GM12878 (cell line): ENCODE data around the gene SLC6A8. TPM values are rescaled to one million over a fixed set of nuclear protein-coding genes. Genes with fewer than 3 reads are reported as not detected.

ENCODE experiments used
- ATAC-seq: fragments of 200-7000 bp; cut with Tn5 transposase; 3 replicates; pipeline ENCODE4 v1.9.1; 2020; ENCODE audit warnings: mild to moderate bottlenecking, moderate library complexity
- BruUV-seq: library from RNA; stranded (reverse); fragments of 400-500 nt; replicated peaks from 2 replicates; lab custom pipeline; 2021; lab: Mats Ljungman, UMichigan
- CTCF ChIA-PET: fragments of 300-600 bp; sonication (Branson Sonifier 250); formaldehyde crosslinking; extraction: SDS; loops from one replicate; lab custom pipeline; 2021; ENCODE audit warnings: inconsistent platforms; lab: Yijun Ruan, JAX
- POLR2A ChIA-PET: fragments of 350-600 bp; formaldehyde crosslinking; extraction: SDS; loops from one replicate; lab custom pipeline; 2021; ENCODE audit warnings: inconsistent platforms; lab: Charles Lee
- RAD21 ChIA-PET: fragments of 300-600 bp; sonication (Branson Sonifier 250); formaldehyde crosslinking; loops from one replicate; lab custom pipeline; 2023; ENCODE audit warnings: antibody characterized with exemption; ENCODE audit not compliant: unreplicated experiment; lab: Charles Lee
- SMC1A ChIA-PET: fragments of 300-600 bp; sonication (Branson Sonifier 250); formaldehyde crosslinking; loops from one replicate; lab custom pipeline; 2023; ENCODE audit not compliant: unreplicated experiment, uncharacterized antibody; lab: Charles Lee
- DNase-seq: peaks from one replicate; pipeline ENCODE4 v3.0.0-alpha.2; 2011; ENCODE audit warnings: low read depth, low spot score
- FAIRE-seq: peaks from 3 replicates; lab custom pipeline; 2011; peaks lifted over from hg19 to GRCh38; lab: Jason Lieb, UNC
- H2AFZ ChIP-seq: 2 replicates; pipeline ENCODE4 v1.6.0; 2011; ENCODE audit warnings: low read depth, low read length, control low read depth; ENCODE audit not compliant: control insufficient read depth
- H3K27ac ChIP-seq: 2 replicates; pipeline ENCODE4 v1.5.1; 2011; ENCODE audit warnings: control low read depth; ENCODE audit not compliant: control insufficient read depth, insufficient read depth
- H3K27me3 ChIP-seq, 2 experiments: replicated peaks in 1 of 2; 2 replicates each; pipeline versions ENCODE4 v1.6.0 to v1.6.1; 2011; ENCODE audit warnings: low read length in 1 of 2; ENCODE audit not compliant: control insufficient read depth in 2 of 2, insufficient read depth in 2 of 2
- H3K36me3 ChIP-seq, 2 experiments: 2 replicates each; pipeline ENCODE4 v1.5.1; 2011; ENCODE audit warnings: low read length in 1 of 2; ENCODE audit not compliant: control insufficient read depth in 2 of 2, insufficient read depth in 2 of 2
- H3K4me1 ChIP-seq: 2 replicates; pipeline ENCODE4 v1.6.1; 2011; ENCODE audit warnings: mild to moderate bottlenecking, low read length, moderate library complexity, mixed read lengths; ENCODE audit not compliant: control insufficient read depth, insufficient read depth
- H3K4me2 ChIP-seq: 2 replicates; pipeline ENCODE4 v1.6.0; 2011; ENCODE audit warnings: control low read depth; ENCODE audit not compliant: control insufficient read depth, insufficient read depth
- H3K4me3 ChIP-seq: fragments of 200-600 bp; sonication (generic); 2 replicates; pipeline ENCODE4 v1.5.1; 2016
- H3K79me2 ChIP-seq: 2 replicates; pipeline ENCODE4 v1.6.0; 2011; ENCODE audit warnings: low read length; ENCODE audit not compliant: control insufficient read depth, insufficient read depth
- H3K9ac ChIP-seq: 2 replicates; pipeline ENCODE4 v1.8.0; 2011; ENCODE audit warnings: low read length, control low read depth, mixed read lengths; ENCODE audit not compliant: control insufficient read depth, insufficient read depth
- H3K9me3 ChIP-seq: replicated peaks from 3 replicates; pipeline ENCODE4 v1.5.1; 2011; ENCODE audit warnings: mild to moderate bottlenecking, low read length; ENCODE audit not compliant: control insufficient read depth, insufficient read depth
- H4K20me1 ChIP-seq: 2 replicates; pipeline ENCODE4 v1.6.0; 2011; ENCODE audit not compliant: control insufficient read depth, insufficient read depth
- CBFB ChIP-seq: IDR thresholded peaks from 2 replicates; pipeline ENCODE4 v1.6.1; 2016; ENCODE audit warnings: antibody characterized with exemption, low read depth
- FOS ChIP-seq: IDR thresholded peaks from 3 replicates; pipeline ENCODE4 v1.6.1; 2011; ENCODE audit warnings: borderline replicate concordance; ENCODE audit not compliant: insufficient read length; ENCODE audit errors: extremely low read depth
- HDAC2 ChIP-seq: fragments of 200-600 bp; sonication (generic); IDR thresholded peaks from 2 replicates; pipeline ENCODE4 v1.6.1; 2017
- IKZF1 ChIP-seq: fragments of 450-650 bp; conservative IDR thresholded peaks from 2 replicates; pipeline ENCODE4 v1.6.1; 2017; ENCODE audit warnings: antibody characterized with exemption, mild to moderate bottlenecking
- JUNB ChIP-seq: IDR thresholded peaks from 2 replicates; pipeline ENCODE4 v1.6.1; 2016; ENCODE audit warnings: antibody characterized with exemption, mild to moderate bottlenecking
- KLF5 ChIP-seq: fragments of 450-650 bp; IDR thresholded peaks from 2 replicates; pipeline ENCODE4 v1.6.1; 2014; ENCODE audit warnings: mild to moderate bottlenecking; ENCODE audit not compliant: partially characterized antibody
- PBX3 ChIP-seq: IDR thresholded peaks from 2 replicates; pipeline ENCODE4 v1.6.1; 2011; ENCODE audit warnings: mild to moderate bottlenecking, low read depth, low read length, moderate library complexity; ENCODE audit not compliant: insufficient replicate concordance
- RB1 ChIP-seq: fragments of 450-650 bp; formaldehyde crosslinking; IDR thresholded peaks from 2 replicates; pipeline ENCODE4 v1.6.1; 2017; ENCODE audit warnings: mild to moderate bottlenecking, borderline replicate concordance
- RELB ChIP-seq: fragments of 450-650 bp; IDR thresholded peaks from 2 replicates; pipeline ENCODE4 v1.6.1; 2017; ENCODE audit warnings: low read depth, mild to moderate bottlenecking, moderate library complexity
- RUNX3 ChIP-seq: IDR thresholded peaks from 2 replicates; pipeline ENCODE4 v1.6.1; 2012; ENCODE audit warnings: low read length, inconsistent platforms
- SKIL ChIP-seq: fragments of 450-650 bp; IDR thresholded peaks from 2 replicates; pipeline ENCODE4 v1.6.1; 2017; ENCODE audit warnings: mild to moderate bottlenecking, low read depth, inconsistent platforms; ENCODE audit not compliant: poor library complexity, severe bottlenecking
- SMARCA5 ChIP-seq: fragments of 450-650 bp; IDR thresholded peaks from 2 replicates; pipeline ENCODE4 v1.6.1; 2017; ENCODE audit warnings: mild to moderate bottlenecking
- SREBF2 ChIP-seq: IDR thresholded peaks from 2 replicates; pipeline ENCODE4 v1.6.1; 2012; ENCODE audit warnings: mild to moderate bottlenecking, low read length
- STAT3 ChIP-seq: IDR thresholded peaks from 2 replicates; pipeline ENCODE4 v1.6.1; 2011; ENCODE audit warnings: low read depth, low read length, improper control_type of control experiment
- SUPT20H ChIP-seq: IDR thresholded peaks from 2 replicates; pipeline ENCODE4 v1.6.1; 2011; ENCODE audit warnings: low read depth, mild to moderate bottlenecking, low read length, moderate library complexity, borderline replicate concordance; ENCODE audit not compliant: control insufficient read depth
- ZNF207 ChIP-seq: fragments of 450-650 bp; IDR thresholded peaks from 2 replicates; pipeline ENCODE4 v1.6.1; 2014; ENCODE audit warnings: antibody characterized with exemption, mild to moderate bottlenecking, borderline replicate concordance
- ZNF384 ChIP-seq: IDR thresholded peaks from 2 replicates; pipeline ENCODE4 v1.6.1; 2012; ENCODE audit warnings: low read depth, mild to moderate bottlenecking, low read length, improper control_type of control experiment, borderline replicate concordance
- ZSCAN29 ChIP-seq: fragments of 450-650 bp; IDR thresholded peaks from 2 replicates; pipeline ENCODE4 v1.6.1; 2017; ENCODE audit warnings: mild to moderate bottlenecking, moderate library complexity
- WGBS: methylation state at CpG from one replicate; pipeline ENCODE4 v1.1.6; 2016; ENCODE audit warnings: low lambda C conversion rate; ENCODE audit not compliant: insufficient replicate concordance, insufficient coverage; ENCODE audit errors: missing lambda C conversion rate; 5-methylcytosine and 5-hydroxymethylcytosine counted together
- in situ Hi-C: fragments of 300-500 bp; cut with MboI; formaldehyde crosslinking; loops from 9 replicates; pipeline ENCODE4 v1.14.3; 2018; ENCODE audit warnings: mixed read lengths
- intact Hi-C: fragments of 100-400 bp; cut with micrococcal nuclease; formaldehyde crosslinking; loops from one replicate; pipeline ENCODE4 v1.14.2; 2022; ENCODE audit not compliant: unreplicated experiment
- polyA plus RNA-seq, 11 experiments: library from polyadenylated mRNA; depleted of rRNA in 4 of 11; unstranded in 6 of 11; stranded (reverse) in 5 of 11; fragments of >200 nt; fragmentation: Nextera tagmentation in 4 of 11; fragmentation: Illumina TruSeq in 1 of 11; extraction: Ambion mirVana in 4 of 11; extraction: Trizol in 1 of 11; gene quantifications; 1 replicate in 1 of 11; 2 replicates in 10 of 11; pipeline versions ENCODE4 v1.2.1 to v1.2.3, GENCODE V29; 2011 to 2016; ENCODE audit warnings: inconsistent platforms in 2 of 11, missing spikeins in 2 of 11, low read depth in 1 of 11
- total RNA-seq, 4 experiments: library from RNA; depleted of rRNA in 3 of 4; stranded (reverse); fragments of >200 nt in 3 of 4; fragmentation: Illumina TruSeq in 1 of 4; extraction: Trizol in 1 of 4; gene quantifications; 2 replicates each; pipeline versions ENCODE4 v1.2.1 to v1.2.3, GENCODE V29; 2013 to 2021

The SLC6A8 gene
- total and polyA plus RNA-seq, 10 of the 15 experiments (the other 5 are each of a cell fraction or from before 2014, with no cell fraction given): 0.01 to 0.72 (median 0.17) TPM; not detected in 6

DNA sequence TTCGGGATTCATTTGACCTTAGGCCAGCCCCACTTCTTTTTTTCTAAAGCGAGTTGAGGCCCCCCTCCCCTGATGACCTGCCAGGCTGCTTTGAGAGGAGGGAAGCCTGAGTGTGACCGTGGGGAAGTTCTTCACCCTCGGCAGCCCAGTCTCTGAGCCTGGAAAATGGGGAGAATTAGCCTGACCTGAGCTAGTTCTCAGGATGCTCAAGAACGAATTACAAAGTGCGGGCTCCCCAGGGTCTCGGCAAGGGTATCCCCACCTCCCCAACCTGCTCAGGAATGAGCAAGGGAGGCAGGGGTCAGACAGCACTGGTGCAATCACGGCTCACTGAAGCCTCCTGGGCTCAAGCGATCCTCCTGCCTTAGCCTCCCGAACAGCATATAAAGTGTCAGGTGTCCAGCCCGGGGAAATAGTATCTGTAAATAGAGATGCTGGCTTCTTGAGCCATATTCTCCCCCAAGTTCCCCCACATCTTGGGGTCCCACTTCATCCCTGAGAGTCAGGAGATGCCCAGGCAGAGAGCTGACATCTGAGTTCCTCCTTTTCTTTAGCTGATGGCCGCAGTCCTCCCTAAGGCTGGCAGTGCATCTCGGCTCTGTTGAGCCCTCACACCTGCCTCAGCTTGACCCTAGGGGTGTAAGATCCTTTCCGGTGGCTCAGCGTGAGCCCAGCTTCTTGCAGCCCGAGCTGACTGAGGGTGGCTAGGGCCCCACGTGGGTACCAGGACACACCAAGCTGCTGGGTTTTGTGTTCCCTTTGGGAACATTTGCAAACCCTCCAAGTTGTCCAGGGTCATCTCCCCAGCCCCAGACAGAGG, 39.2 kb upstream of the SLC6A8 start:
- H3K27ac ChIP-seq: no peak overlapping the region
- RAD21 ChIA-PET: interaction anchor here (1.7 to 2.2 kb wide), 2 partner anchors 94 to 707 kb away, joined by 5 to 6 read pairs; no protein-coding TSS in a partner anchor
- POLR2A ChIA-PET: no interaction called here
- CTCF ChIA-PET: interaction anchor here (1.3 to 2.0 kb wide), 5 partner anchors 14 to 94 kb away, joined by 3 to 6 read pairs (median 3); no protein-coding TSS in a partner anchor
- peaks cover 0 to 2% of the 10 kb centered on the region in 2 experiments; a peak in 2 of 4 replicates for H3K27me3 ChIP-seq
- no peaks in the 10 kb centered on the region; the same call in 2 of the 3 replicates for H3K9me3 ChIP-seq
- FAIRE-seq (no peak), DNase-seq (no peak), ATAC-seq (no peak)
- H3K4me3 ChIP-seq: no peak overlapping the region
- no peak for TF ChIP-seq ZSCAN29
- no peak for TF ChIP-seq IKZF1
- no peak for TF ChIP-seq KLF5
- TF ChIP-seq STAT3: no peak
- TF ChIP-seq JUNB: no peak
- TF ChIP-seq SMARCA5: no peak
- TF ChIP-seq ZNF207: no peak
- no peak for TF ChIP-seq SKIL
- TF ChIP-seq FOS: no peak
- no peak for TF ChIP-seq SUPT20H
- no peak for TF ChIP-seq RB1
- TF ChIP-seq ZNF384: no peak
- TF ChIP-seq HDAC2: no peak
- no peak for TF ChIP-seq RELB
- no peak for TF ChIP-seq PBX3
- no peak for TF ChIP-seq CBFB
- TF ChIP-seq RUNX3: no peak
- TF ChIP-seq SREBF2: no peak
- in situ Hi-C loops: no loop called here
- H3K9ac ChIP-seq: no peak overlapping the region
- no peaks in the 10 kb centered on the region for H3K4me1 ChIP-seq
- BruUV-seq: no TSS peak
- no peak overlapping the region for H2AFZ ChIP-seq
- H3K4me2 ChIP-seq: no peak overlapping the region
- H3K79me2 ChIP-seq: no peaks in the 10 kb centered on the region
- 38% methylated on average over 17 of the region's 17 CpGs for WGBS
- no peaks in the 10 kb centered on the region for H4K20me1 ChIP-seq
- H3K36me3 ChIP-seq: no peaks in the 10 kb centered on the region
- SMC1A ChIA-PET: no interaction called here
- intact Hi-C loops: loop anchor here (2.0 kb wide), 1 partner anchor 94 kb away; no protein-coding TSS in a partner anchor
